Stimulated activated CD4-positive, alpha-beta T cell treated with anti-CD3 and anti-CD28 coated beads, TNF-alpha, amount 100 ng/mL, for 24 hours (primary cell): Measurements from ENCODE around the gene TPO.
"Not testable (repeated sequence)": the region's sequence is repeated elsewhere in the genome, so short reads cannot be mapped to it uniquely, and the experiment has no call there.

Source experiments
- DNase-seq, 3 experiments: peaks; one replicate each; pipeline ENCODE4 v3.0.0-alpha.2; 2020; ENCODE audit warnings: low read depth in 3 of 3

Gene TPO

DNA sequence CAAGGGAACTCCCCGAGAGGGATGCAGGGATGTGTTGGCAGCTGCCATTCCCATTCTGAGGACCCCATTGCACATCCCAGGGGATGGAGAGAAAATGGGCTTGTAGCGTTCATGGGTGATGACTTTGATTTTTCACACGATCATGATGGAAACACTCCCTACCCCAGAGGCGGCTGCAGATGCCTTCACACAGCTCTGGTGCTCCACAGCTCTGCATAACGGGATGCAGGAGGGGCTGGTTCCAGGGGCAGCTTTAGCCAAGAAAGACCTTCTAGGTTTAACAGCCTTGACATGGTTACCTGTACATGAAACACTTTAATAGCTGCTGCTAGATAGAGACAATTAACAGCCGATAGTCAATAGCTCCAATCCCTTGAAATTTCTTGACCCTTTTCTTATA, 88.7 kb downstream of the TPO start:
- no peak for DNase-seq

DNA sequence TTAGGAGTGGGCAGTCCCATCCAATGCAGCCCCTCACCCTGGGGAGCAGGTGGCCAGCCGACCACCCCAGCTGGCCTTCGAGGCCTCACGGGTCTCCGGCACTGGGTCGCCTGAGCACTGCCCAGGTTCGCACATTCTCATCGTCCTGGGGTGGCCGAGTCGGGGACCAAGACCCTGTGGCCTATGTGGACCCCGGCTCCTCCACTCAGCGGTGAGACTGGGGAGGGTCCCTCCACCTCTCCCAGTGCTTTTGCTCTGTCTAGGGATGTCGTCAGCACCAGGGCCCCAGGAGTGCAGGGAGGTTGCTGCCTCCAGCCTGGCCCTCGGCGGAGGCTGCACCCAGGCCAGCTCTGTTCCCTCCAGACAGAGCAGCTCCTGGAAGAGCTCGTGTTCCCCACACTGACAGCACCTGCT, 89.6 kb downstream of the TPO start:
- no peak for DNase-seq

DNA sequence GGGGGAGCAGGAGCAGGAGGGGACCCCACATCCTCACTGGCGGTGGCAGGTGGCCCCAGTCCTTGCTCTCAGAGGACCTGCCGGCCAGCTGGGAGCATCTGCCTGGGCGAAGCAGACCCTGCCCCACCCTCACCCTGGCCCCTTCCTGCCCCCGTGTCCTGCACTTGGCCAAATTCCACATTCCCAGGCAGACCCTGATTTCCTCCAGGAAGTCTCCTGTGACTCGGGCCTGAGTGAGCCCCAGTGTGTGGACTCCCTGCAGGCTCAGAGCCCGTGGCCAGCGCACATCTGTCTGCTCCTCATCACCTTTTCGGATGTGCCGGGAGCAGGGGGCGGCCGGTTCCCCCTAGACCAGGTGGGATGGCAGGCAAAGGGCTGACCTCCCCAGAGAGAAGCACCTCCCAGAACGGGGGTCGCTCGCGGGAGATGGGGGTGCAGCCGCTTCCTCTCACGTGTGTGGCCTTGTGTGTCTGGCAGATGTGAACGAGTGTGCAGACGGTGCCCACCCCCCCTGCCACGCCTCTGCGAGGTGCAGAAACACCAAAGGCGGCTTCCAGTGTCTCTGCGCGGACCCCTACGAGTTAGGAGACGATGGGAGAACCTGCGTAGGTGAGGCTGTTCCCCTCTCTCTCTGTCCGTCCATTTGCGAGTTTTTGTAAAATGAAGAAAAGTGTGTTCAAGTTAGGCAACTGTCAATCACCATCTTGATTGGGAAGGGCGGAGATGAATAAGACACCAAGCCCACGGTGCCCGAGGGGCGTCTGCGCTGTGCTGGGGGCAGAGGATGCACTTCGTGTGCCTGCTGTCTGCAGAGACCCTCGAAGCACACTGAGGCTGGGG, 90.4 kb downstream of the TPO start:
- DNase-seq: no peak

DNA sequence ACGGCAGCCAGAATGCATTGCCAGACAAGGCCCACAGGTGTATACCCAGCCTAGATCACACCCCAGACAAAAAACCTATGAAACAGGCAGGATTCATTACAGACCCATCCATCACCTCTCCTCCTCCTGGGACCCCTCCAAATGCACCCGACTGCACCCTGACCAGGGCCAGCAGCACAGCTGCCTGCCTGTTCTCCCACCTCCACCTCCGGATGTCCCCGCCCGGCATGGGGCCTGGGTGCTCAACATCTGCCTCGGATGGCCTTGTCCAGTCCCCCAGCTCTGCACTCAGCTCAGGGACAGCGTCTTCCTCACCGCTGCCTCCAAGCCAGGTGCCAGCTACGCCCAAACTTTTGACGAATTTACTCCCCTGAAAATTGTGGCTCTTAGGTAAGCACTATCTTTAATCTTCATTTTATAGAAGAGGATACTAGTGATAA, 91.1 kb downstream of the TPO start:
- no peak for DNase-seq

DNA sequence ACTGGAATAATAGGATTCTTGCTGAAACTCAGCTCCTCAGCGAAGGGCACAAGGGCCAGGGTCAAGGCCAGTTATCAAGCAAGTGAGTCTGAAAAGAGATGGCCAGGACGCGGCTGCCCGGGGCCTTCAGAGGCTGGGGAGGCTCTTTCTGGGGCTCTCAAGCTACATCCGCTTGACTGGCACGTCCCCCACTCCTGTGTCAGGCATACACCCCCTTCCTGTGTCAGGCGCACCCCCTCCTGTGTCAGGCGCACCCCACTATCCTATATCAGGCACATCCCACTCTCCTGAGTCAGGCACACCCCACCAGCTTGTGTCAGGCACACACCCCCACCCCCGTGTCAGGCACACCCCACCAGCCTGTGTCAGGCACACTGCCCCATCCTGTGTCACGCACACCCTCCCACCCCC, 91.8 kb downstream of the TPO start:
- DNase-seq: no peak

DNA sequence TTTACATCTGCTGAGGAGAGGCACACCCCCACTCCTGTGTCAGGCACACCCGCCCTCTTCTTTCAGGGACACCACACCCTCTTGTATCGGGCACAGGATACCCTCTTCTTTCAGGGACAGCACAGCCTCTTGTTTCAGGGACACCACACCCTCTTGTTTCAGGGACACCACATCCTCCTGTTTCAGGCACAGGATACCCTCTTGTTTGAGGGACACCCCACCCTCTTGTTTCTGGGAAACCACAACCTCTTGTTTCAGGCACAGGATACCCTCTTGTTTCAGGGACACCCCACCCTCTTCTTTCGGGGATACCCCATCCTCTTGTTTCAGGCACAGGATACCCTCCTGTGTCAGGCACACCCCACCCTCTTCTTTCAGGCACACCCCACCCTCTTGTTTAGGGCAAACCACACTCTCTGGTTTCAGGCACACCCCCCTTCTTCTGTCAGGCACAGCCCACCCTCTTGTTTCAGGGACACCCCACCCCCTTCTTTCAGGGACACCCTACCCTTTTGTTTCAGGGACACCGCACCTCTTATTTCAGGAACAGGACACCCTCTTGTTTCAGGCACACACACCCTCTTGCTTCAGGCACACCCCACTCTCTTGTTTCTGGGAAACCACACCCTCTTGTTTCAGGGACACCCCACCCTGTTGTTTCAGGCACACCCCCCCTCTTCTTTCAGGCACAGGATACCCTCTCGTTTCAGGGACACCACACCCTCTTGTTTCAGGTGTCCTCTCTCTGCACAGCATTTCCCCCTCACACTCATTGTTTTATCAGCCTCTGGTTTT, 96.2 kb downstream of the TPO start:
- peak in 1 of 3 experiments; percentile 5 for DNase-seq

DNA sequence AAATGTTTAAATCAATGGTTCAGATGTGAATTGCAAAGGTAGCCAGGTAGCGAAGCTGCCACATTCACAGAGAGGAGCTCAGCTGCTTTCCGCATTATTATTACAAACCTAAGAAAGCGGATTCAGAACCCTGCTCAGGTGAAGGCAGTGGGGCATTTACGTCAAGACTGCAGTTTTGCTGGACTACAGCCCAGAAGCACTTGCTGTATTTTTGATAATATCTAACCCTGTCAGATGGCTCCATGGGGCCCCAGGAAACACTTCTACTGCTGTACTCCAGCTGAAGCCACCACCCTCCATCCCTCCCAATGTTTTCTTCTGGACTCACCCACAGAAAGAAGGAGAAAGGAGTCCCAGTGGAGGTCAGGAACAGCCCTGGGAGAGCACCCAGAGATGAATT, 96.9 kb downstream of the TPO start:
- DNase-seq: no peak

DNA sequence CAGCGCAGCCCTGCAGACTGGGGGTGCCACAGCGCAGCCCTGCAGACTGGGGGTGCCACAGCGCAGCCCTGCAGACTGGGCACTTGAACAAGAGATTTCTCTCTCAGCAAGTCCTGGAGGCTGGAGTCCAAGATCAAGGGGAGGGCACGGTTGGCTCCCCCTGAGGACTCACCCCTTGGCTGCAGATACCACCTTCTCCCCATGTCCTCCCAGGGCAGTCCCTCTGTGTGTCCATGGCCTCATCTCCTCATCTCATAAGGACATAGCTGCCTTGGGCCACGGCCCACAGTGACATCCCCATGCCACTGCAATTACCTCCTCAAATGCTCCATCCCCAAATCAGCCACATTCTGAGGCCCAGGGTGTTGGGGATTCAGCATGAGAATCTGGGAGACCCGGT, 98.2 kb downstream of the TPO start:
- no peak for DNase-seq

DNA sequence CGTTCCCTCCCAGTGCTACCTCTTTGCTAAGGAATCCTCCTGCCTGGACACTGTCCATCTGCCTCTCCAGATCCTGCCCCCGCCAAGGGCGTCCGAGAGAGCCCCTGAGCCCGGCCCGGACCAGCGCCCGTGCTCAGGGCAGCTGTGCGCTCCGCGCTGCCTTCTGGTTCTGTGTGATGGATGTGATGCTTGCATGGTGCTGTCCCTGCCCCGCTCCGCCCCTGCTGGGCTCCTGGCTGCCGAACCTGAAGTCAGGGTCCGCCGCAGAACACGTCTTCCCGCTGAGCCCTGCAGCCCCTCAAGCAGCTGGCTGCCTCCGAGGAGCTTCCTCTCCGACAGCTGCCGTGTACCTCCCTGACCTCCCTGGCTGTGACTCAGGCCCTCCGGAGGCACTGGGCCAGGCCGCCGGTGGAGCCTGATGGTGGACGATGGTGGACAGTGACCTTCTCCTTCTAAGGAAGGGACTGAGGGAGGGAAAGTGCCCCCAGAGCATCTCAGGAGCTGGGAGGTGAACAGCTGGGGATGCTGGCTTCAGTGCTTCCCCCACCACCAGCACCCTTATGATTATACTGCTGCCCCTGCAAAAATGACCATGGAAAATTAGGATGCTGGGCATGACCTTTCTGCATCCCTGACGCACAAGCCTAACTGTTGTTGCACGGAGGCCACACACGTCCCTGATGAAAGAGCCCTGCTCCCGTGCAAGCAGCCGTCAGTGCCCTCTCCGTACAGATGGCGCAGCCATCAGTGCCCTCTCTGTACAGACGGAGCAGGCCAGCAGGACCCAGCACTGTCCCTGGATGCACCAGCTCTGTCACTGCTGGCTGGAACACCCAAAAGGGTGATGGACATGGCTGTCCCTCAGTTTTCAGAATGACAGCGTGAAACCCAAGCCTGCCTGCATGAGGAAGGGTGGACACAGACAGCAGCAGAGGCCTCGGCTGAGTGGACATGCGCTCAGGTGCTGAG, 99.3 kb downstream of the TPO start:
- no peak for DNase-seq

DNA sequence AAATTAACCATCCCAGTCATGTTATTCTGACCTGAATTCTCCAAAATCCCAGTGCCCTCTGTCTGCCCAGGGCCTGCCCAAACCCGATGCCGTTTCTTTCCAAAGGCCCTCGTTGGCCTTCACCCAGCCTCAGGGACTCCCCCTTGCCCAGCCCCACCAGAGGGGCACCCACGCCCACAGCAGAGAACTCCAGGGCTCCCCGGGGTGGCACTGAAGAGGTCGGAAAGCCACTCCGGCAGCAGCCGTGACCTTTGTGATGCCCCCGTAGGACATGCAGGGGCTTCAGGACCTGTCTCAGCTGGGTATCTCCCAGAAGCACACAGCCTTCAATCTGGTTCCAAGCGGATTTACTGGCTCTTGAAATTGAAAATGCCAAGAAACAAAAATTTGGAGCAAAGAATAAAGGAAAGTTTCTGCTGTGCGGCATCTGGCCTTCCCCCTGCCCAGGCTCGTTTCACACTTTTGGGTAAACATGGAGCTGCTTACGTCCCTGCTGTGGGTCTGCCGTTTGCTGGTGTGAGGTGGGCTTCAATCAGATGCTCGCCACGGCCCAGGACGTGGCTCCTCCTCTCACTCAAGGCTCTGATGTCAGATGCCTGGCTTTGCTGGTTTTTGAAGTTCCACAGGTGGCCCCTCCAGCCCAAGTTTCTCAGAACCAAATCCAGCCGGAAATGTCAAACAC, 101.3 kb downstream of the TPO start:
- no peak for DNase-seq

DNA sequence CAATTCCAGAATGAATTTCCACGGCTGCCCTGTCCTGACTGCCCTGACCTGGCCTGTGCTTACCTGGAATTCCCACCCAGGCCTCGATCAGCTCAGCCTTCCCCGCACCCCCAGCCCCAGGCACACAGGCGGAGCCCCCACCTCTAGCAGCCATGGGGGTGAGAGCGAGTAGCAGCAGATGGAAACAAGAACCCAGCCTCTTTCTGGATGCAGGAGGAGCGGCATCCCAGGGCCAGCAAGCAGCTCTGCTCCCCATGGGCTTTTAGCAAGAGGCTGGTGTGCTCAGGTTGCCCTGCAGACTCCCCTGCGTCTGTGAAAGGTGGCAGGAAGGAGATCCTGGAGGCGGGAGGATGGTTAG, 101.8 kb downstream of the TPO start:
- no peak for DNase-seq

DNA sequence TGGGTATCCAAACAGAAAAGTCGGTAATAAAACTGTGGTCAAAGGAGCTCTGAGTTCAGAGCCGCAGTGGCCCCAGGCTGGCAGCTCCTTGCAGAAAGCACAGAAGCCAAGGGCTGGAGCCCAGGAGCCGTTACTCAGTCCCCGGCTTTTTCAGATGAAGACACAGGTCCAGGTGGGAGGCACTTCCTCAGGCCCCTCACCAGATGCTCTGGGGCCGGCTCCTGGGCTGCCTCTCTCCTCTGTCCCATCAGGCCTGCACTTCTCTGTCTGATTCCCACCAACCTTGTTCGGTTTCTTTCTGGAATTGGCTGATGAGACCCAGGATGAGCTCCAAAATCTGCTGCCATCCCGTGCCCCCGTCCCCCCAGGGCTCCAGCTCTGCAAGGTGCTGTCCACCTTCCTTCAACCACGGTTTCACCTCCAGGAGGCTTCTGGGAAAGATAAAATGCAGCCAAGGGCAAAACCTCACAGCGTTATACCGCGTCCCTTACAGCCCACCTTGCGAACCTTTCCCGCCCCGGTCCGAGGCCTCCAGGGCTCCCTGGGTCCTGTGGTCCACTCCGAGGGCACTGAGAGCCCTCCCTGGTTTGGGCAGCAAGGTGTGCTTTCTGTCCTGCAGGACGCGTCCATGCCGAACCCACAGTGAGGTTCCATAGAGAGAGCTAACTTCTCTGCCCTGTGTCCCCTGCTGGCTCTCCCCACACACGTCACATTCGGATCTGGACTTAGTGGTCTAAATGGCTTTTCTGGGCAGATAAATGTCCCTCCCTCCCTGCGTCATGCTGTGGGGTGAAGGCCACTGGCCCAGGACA, 102.9 kb downstream of the TPO start:
- DNase-seq: no peak

DNA sequence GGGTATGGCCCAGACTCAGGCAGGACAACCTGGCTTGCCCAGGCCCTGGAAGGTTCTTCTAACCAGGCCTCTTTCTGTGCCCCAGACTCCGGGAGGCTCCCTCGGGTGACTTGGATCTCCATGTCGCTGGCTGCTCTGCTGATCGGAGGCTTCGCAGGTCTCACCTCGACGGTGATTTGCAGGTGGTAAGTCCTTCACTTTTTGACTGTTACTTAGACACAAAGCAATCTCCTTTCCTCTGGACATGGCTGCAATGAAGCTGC, 103.5 kb downstream of the TPO start:
- DNase-seq: no peak

DNA sequence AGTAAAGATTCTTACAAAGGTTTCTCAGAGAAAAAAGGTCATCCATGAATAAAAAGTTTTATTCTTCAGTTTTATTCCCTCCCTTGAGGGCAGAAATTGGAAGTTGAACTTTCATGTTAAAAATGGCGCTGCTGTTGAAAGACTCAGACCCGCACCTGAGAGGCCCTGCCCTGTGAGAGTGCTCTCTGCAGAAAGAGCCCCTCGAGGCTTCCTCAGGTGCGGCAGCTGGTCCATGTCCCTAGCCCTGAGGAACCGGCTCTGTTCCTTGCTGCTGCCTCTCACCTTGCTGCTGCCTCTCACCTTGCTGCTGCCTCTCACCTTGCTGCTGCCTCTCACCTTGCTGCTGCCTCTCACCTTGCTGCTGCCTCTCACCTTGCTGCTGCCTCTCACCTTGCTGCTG, 104.0 kb downstream of the TPO start:
- DNase-seq: not testable (repeated sequence)

DNA sequence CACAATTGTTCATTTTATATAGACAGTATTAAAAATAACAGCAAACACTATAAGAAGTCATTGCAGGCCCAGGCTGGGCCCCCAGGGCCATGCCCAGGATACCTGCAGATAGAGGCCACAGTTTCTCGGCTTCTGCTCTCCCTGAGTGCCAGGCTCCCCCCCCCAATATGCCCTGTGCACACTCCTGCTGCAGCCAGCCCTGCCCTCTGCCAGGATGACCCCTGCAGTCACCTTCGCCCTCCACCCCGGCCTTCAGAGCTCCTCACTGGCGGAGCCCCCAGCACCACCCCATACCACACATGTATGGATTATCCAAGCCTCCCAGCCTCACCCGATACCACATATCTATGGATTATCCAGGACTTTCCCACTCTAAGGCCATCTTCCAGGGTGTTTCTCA, 104.5 kb downstream of the TPO start:
- no peak for DNase-seq

DNA sequence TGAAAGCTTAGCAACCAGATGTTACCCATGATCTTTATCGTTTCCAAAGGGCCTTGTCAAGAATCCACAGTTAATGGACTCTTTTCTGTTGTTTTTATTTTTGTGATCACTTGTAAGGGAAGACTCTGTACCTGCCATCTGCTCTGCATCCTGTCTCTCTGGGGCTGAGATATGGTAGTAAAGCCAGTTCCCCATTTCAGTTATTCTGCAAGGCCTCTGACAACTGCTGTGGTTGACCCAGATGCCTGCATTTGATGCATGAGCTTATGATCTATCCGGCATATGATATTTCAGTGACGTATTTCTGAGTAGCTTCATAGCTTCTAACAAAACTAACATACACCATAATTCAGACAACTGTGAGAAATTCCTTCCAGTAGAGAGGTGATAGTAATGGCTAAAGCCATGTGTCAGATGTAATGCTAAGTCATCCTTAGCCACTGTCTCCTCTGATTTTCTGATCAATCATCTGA, 105.1 kb downstream of the TPO start:
- no peak for DNase-seq

DNA sequence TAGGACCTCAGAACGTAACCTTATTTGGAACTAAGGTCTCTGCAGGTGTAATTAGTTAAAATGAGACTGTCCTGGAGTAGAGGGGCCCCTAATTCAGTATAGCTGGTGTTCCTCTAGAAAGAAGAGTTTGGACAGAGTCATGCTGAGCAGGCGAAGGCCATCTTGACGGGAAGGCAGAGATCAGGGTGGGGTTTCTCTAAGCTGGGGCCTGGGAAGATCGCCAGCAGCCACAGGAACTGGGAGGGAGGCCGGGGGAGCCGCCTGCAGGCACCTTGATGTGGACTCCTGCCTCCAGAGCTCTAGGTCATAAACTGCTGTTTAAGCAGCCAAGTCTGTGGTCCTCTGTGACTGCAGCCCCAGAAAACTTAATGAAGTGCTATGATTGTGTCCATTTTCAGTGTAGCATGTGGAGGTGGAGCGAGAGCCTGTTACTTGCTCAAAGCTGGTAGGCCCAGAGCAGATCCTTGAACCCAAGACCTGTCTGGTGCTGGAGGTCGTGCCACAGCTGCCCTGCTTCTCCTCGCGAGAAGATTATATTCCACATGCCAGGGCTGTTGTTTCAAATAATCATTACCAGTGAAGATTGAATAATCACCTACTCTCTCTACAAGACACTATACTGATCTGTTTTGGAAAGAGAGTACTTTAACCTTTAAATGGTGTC, 105.7 kb downstream of the TPO start:
- DNase-seq: no peak

DNA sequence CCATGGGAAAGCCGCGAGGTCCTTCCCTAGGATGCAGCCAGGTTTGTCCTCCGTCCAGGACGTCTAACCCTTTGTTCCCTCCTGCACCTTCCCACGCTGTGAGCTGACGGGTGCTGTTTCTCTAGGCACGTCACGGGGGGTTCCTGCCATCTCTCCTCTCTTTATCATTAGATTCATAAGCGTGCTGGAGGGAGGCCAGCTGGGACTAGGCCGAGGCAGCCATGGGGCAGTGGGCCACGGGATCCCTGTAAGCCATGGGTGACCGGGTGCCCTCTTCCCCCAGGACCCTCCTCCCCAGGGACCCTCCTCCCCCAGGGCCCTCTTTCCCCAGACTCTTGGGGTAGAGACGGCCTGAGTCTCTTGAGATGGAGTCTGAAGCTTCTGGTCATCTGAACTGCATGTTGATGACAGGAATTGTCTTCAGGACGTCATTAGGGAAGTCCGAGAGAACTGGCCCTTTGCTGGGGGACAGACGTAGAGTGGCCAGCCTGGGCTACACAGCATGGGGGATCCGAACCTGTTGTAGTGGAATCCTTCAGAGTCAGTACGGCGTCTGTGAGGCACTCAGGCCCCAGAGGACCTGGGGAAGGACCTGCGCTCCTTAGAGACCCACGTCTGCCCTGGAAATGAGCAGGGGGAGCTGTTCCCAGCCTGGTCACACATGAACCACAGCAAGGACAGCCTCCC, 108.1 kb downstream of the TPO start:
- DNase-seq: no peak
